Fibroblast of lung (primary cell): Measurements from ENCODE around the gene IGDCC3. TPM values are rescaled to one million over a fixed set of nuclear protein-coding genes. Genes with fewer than 3 reads are reported as not detected.

Source experiments
- DNase-seq, 2 donors: peaks; one replicate each; pipeline versions ENCODE4 v3.0.0 to v3.0.0-alpha.2; 2010; ENCODE audit warnings: low read depth in 2 of 2
- H2AFZ ChIP-seq: 2 replicates; pipeline ENCODE4 v1.5.1; 2012; ENCODE audit warnings: low read length, control low read depth, inconsistent platforms
- H3K27ac ChIP-seq: 2 replicates; pipeline ENCODE4 v1.5.1; 2011; ENCODE audit warnings: low read length, control low read depth; ENCODE audit not compliant: insufficient read depth
- H3K27me3 ChIP-seq: 2 replicates; pipeline ENCODE4 v1.5.1; 2011; ENCODE audit warnings: mild to moderate bottlenecking, low read length; ENCODE audit not compliant: control insufficient read depth, insufficient read depth
- H3K36me3 ChIP-seq: 2 replicates; pipeline ENCODE4 v1.5.1; 2011; ENCODE audit warnings: low read length; ENCODE audit not compliant: control insufficient read depth, insufficient read depth
- H3K4me1 ChIP-seq: 2 replicates; pipeline ENCODE4 v1.5.1; 2011; ENCODE audit warnings: low read length; ENCODE audit not compliant: control insufficient read depth, insufficient read depth; ENCODE audit errors: extremely low read depth
- H3K4me2 ChIP-seq: 2 replicates; pipeline ENCODE4 v1.5.1; 2011; ENCODE audit warnings: low read length, control low read depth; ENCODE audit not compliant: insufficient read depth; ENCODE audit errors: extremely low read depth
- H3K4me3 ChIP-seq, 4 experiments: fragments of 200-600 bp in 1 of 4; sonication (generic) in 1 of 4; replicated peaks in 1 of 4; 2 replicates each; pipeline ENCODE4 v1.5.1; 2011 to 2016; ENCODE audit warnings: low read length in 4 of 4, low read depth in 3 of 4, mild to moderate bottlenecking in 3 of 4, control low read depth in 2 of 4, inconsistent platforms in 1 of 4, mixed read lengths in 1 of 4; ENCODE audit not compliant: insufficient read depth in 1 of 4; ENCODE audit errors: control extremely low read depth in 1 of 4
- H3K79me2 ChIP-seq: 2 replicates; pipeline ENCODE4 v1.5.1; 2012; ENCODE audit warnings: mild to moderate bottlenecking, low read length, inconsistent platforms; ENCODE audit not compliant: control insufficient read depth, insufficient read depth
- H3K9ac ChIP-seq: 2 replicates; pipeline ENCODE4 v1.5.1; 2011; ENCODE audit warnings: mild to moderate bottlenecking, low read length, control low read depth; ENCODE audit not compliant: insufficient read depth
- H3K9me3 ChIP-seq: 2 replicates; pipeline ENCODE4 v1.5.1; 2012; ENCODE audit warnings: low read depth, low read length; ENCODE audit not compliant: control insufficient read depth, insufficient read depth
- H4K20me1 ChIP-seq: 2 replicates; pipeline ENCODE4 v1.5.1; 2011; ENCODE audit warnings: low read length; ENCODE audit not compliant: control insufficient read depth, insufficient read depth; ENCODE audit errors: extremely low read depth
- CTCF ChIP-seq, 2 donors: IDR thresholded peaks in 1 of 2; conservative IDR thresholded peaks in 1 of 2; 1 replicate in 1 of 2; 2 replicates in 1 of 2; pipeline ENCODE4 v1.5.1; 2011 to 2012; ENCODE audit warnings: low read length in 2 of 2, control low read depth in 1 of 2, inconsistent platforms in 1 of 2, low read depth in 1 of 2, mild to moderate bottlenecking in 1 of 2
- EZH2 ChIP-seq: IDR thresholded peaks from 2 replicates; pipeline ENCODE4 v1.5.1; 2012; ENCODE audit warnings: low read length, control low read depth, mild to moderate bottlenecking; ENCODE audit errors: missing control alignments
- polyA plus RNA-seq, 2 donors: library from polyadenylated mRNA; depleted of rRNA in 1 of 2; stranded (reverse) in 1 of 2; unstranded in 1 of 2; fragments of >200 nt; gene quantifications; 2 replicates each; pipeline ENCODE4 v1.2.1, GENCODE V29; 2011 to 2012; ENCODE audit warnings: missing spikeins in 1 of 2
- total RNA-seq: library from RNA; depleted of rRNA; stranded (reverse); fragments of >200 nt; gene quantifications from 2 replicates; pipeline ENCODE4 v1.2.1, GENCODE V29; 2014

IGDCC3 gene
- total and polyA plus RNA-seq, 2 donors (not counting 1 experiment from before 2014, with no cell fraction given): 0.15 TPM; not detected in 1

GRCh38 chr15:65344914-65345275, 32.9 kb downstream of the IGDCC3 start:
- no peaks in the 10 kb centered on the region for H3K27me3 ChIP-seq
- no peak overlapping the region for H3K4me3 ChIP-seq
- H3K4me2 ChIP-seq: no peak overlapping the region
- no peaks in the 10 kb centered on the region for H3K79me2 ChIP-seq
- H3K4me1 ChIP-seq: no peaks in the 10 kb centered on the region
- no peaks in the 10 kb centered on the region for H4K20me1 ChIP-seq
- no peak for DNase-seq
- TF ChIP-seq EZH2 (no peak), CTCF (conservative IDR thresholded peaks at IDR 0.05 in 1 of 2, IDR thresholded peaks at IDR 0.05 in 1 of 2; ENCODE audit: low read depth in 1 of 2, low read length in 2 of 2) (no peak)
- no peak overlapping the region for H3K27ac ChIP-seq
- no peaks in the 10 kb centered on the region for H3K9me3 ChIP-seq
- no peak overlapping the region for H3K9ac ChIP-seq
- no peaks in the 10 kb centered on the region for H3K36me3 ChIP-seq
- H2AFZ ChIP-seq: no peak overlapping the region

- Histone ChIP-seq H3K4me2 (no peak overlapping the region), H3K4me1 (no peaks in the 10 kb centered on the region), H3K27me3 (no peaks in the 10 kb centered on the region), H3K9me3 (no peaks in the 10 kb centered on the region), H3K27ac (no peak overlapping the region), H3K4me3 (no peak overlapping the region), H3K79me2 (no peaks in the 10 kb centered on the region), H2AFZ (no peak overlapping the region), H4K20me1 (no peaks in the 10 kb centered on the region), H3K9ac (no peak overlapping the region), H3K36me3 (no peaks in the 10 kb centered on the region)
- no peak for DNase-seq
- no peak for TF ChIP-seq CTCF (conservative IDR thresholded peaks at IDR 0.05 in 1 of 2, IDR thresholded peaks at IDR 0.05 in 1 of 2; ENCODE audit: low read depth in 1 of 2, low read length in 2 of 2)
- TF ChIP-seq EZH2: no peak
Observed at GRCh38 chr15:65344214-65344913, 33.4 kb downstream of the IGDCC3 start.

- no peak overlapping the region for H3K27ac ChIP-seq
- no peak for DNase-seq
- no peak overlapping the region for H3K9ac ChIP-seq
- TF ChIP-seq CTCF (conservative IDR thresholded peaks at IDR 0.05 in 1 of 2, IDR thresholded peaks at IDR 0.05 in 1 of 2; ENCODE audit: low read depth in 1 of 2, low read length in 2 of 2) (no peak), EZH2 (no peak)
- no peaks in the 10 kb centered on the region for H3K4me1 ChIP-seq
- no peaks in the 10 kb centered on the region for H3K27me3 ChIP-seq
- H3K9me3 ChIP-seq: no peaks in the 10 kb centered on the region
- H3K79me2 ChIP-seq: no peaks in the 10 kb centered on the region
- H3K36me3 ChIP-seq: no peaks in the 10 kb centered on the region
- H2AFZ ChIP-seq: no peak overlapping the region
- H3K4me2 ChIP-seq: no peak overlapping the region
- H4K20me1 ChIP-seq: no peaks in the 10 kb centered on the region
- H3K4me3 ChIP-seq: no peak overlapping the region
Observed at GRCh38 chr15:65343374-65343981, 34.3 kb downstream of the IGDCC3 start.
